CD4-positive, alpha-beta T cell treated with Interleukin-1 beta for 1 hour (primary cell): Measurements from ENCODE around the gene ANKRD11.
"Not testable (repeated sequence)": the region's sequence is repeated elsewhere in the genome, so short reads cannot be mapped to it uniquely, and the experiment has no call there.

Experiments used
- DNase-seq, 2 donors: peaks; one replicate each; pipeline ENCODE4 v3.0.0-alpha.2; 2020 to 2022

The ANKRD11 gene

DNA sequence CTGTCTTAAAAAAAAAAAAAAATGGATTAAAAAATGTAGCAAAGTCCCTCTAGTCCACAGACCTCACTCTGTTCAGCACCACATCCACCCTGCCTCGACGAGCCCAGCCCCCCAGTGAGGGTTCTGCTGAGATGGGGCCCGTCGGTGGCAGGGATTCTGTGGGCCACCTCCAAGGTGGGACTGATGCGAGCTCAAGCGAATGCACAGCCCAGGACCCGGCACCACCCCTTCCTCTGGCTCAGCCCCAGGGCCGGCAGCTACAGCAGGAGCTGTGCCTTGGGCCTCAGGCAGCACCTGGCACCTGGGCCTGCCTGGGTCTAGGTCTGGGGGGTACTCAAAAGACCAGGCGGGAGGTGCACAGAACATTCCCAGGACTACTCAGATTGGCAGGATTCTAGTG is 213.3 kb downstream of the ANKRD11 start:
- DNase-seq, result no peak

DNA sequence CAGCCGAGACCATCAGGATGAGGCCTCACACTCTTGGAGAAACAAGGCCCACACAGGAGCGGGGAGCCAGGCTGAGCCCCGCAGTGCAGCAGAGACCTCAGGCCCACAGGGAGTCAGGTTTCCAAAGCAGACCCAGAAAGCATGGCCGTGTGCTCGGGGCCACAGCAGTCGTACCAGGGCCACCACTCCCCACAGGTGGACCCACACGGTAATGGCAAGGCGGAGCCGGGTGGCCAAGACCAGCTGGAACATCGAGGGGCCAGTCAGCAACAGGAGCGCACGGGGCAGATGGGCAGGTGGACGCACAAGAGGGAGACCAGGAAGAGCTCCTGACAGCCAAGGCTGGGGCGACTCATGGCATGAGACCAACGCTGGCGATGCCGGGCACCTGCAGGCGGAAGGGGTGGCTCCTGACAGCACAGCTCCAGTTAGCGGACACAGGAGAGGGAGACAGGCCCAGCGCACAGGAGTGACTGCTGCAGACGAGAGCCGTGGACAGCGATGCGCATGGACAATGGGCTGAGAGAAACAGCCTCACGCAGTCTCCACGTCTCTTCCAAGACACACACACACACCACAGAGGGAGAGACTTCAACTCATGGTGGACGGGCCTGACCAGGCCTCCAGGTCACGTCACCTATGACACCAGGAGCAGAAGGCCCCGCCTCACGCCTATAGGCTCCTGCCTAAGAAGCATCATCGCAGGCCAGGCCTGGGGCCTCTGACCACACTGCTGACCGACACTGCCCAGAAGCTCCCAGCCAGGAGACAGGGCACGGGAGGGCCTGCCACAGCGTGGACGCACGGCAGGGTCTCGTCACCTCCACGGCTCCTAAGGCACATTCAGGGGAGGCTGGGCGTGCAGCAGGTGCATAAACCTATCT is 214.3 kb downstream of the ANKRD11 start:
- no peak for DNase-seq

DNA sequence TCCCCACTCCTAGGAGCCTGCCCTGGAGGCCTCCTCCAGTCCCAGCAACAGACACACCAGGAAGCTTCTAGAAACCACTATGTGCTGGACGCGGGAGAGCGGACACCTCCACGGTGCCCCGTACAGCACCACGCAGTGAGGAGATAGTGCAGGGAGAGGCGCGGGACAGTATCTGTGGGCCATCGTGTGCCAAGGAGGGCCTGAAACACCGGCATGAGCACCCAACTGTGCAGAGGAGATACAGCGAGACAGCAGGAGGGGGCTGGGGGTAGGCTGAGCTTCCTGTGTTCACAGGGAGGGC is 215.1 kb downstream of the ANKRD11 start:
- DNase-seq, result no peak

DNA sequence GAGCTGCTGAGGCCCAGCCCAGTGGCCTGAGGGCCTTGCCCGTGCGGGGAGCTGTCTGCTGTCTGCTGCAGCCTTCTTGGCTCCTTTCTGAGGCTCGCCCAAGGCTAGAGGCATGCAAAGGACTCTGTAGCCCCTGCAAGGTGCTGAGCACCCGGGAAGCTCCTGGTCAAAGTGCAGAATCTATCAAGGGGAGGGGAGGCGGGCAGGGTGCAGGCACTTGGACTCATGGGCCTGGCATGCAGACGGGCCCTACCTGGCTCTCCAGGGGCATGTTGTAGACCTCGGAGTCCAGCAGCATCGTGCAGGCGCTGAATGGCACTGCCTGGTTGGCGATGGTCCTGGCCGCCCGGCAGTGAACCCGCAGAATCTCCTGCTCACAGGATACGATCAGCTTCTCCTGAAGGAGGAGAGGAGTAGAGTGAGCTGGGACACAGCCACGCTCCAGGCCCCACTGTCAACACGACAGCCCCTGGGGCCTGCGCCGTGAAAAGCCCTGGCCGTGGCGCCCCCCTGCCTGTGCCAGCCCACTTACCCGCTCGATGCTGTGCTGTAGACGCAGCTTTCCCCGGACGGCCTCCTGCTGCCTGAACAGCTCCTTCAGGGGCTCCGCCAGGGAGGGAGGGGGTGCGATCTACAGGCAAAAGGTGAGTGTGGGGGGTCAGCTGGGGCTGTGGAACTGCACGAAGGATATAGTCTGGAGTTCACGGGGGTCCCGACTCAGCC is 215.6 kb downstream of the ANKRD11 start:
- DNase-seq, result no peak

DNA sequence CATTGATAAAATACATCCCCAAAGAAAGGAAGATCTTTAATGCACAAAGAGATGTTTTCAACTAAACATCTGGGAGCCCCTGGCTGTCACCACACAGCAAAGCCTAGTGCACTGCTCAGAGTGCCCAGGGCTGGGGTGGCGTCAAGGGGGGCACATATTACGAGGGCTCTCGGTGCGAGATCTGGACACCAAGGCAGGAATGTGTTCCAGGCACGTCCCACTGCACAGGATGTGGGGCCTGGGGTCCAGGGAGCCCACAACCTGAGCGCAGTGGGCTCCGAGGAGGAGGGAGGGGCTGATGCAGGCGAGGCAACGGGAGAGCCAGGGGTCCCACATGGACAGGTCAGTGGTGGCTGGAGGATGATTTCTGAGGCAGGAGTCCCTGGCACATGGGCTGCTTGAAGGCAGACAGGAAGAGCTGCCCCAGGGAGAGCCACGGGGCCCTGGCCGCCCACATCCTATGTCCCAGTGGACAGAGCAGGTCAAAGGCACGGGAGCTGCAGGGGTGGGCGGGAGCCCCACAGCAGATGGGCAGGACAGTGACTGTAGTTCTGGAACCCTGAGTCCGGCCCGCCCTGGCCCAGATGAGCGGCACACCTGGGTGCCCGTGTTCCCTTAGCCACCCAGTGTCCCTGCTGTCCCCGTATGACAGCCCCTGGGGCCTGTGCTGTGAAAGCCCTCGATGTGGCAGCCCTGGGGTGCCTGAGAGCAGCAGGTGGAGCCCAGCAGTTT is 216.5 kb downstream of the ANKRD11 start:
- no peak for DNase-seq

DNA sequence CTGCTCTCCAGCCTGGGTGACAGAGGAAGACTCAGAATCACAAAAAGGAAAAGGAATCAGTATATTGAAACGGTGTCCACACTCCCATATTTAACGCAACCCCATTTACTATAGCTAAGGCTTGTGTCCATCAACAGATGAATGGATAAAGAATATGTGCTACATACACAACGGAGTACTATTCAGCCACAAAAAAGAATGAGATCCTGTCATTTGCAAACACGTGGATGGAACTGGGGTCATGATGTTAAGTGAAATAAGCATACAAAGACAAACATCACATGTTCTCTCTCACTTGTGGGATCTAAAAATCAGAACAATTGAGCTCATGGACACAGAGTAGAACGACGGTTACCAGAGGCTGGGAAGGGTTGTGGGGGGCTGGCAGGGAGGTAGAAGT is 217.7 kb downstream of the ANKRD11 start:
- no peak for DNase-seq

DNA sequence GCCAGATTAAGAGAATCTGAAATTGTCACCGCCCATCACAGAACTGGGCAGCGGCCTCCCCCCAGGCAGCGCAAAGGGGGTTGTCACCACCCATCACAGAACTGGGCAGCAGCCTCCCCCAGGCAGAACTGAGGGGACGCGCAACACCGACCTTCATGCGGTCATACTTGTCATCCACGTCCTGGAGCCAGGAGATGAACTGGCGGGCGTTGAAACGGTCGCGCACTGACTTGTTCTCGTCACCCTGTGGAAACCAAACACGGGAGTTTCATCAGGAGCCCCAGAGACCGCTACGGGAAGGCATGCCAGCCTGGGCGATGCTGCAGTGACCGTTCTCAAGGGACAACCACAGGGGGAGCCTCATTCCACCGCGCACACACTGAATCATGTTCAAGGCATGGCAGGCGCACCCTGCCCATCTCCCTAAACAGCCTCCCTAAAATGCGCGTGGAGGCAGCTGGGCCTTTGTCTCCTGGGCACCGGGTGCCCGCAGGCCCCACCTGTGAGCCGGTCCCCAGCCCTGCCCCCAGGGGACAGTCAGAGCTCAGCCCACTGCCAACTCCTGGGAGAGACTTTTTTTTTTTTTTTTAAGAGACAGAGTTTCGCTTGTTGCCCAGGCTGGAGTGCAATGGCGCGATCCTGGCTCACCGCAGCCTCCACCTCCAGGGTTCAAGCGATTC is 219.6 kb downstream of the ANKRD11 start:
- DNase-seq, result no peak

DNA sequence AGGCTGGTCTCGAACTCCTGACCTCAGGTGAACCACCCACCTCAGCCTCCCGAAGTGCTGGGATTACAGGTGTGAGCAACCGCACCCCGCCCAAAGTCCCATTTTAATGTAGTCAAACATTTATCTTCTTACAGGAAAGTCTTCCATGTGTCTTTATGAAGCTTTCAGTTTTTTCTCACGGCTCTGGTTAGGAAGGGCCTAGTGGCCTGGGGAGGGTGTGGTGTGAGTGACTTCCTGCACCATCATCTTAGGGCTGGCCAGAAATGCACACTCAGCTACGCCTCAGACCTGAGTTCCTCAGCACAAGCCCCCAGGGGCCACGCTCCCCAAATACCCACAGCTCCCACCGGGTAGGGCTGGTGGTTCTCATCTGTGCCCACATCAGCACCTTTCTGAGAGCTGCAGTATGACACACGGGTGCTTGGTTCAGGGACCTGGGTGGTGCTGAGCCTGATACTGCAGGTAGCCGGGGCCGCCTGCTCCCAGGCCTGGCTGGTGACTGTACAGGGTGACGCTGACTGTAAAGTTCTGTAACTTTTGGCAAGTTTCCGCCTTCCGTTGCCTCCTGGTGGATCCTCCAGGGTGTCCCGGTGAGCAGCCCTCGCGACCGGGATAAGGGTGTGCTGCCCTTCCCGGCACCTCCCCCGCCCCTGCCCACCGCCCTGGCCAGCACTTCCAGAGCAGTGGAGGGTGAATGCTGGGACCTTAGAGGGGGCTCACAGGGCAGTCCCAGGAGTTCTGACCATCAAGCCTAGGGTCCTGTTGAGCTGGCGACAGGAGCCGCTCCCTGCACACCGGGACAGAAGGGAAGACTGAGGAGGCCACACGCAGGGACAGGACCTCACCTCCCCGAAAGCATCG is 220.3 kb downstream of the ANKRD11 start:
- DNase-seq, result no peak

DNA sequence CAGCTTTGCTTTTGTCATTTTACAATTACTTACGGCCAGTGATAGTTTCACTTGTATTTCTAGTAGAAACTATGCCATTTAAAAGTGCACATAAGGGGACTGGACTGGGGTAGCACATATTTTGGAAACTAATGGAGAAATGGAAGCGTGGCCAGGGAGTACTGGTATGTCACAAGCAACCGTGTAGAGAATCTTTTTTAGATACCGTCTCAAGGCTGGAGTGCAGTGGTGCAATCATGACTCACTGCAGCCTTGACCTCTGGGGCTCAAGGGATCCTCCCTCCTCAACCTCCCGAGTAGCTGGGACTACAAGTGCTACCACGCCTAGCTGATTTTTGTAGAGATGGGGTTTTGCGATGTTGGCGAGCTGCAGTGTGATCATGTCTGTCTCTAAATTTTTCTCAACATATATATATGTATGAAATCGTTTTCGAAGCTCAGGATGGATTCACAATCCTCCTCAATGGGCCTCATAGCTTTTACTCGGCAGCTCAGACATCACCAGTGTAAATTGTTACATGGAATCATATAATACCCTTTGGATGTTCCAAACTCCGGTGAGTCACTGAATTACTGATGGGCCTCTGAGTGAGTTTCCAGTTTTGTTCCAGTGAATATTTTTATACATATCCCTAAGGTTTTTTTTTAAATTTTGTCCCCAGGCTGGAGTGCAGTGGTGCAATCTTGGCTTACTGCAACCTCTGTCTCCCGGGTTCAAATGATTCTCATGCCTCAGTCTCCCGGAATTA is 221.2 kb downstream of the ANKRD11 start:
- DNase-seq, result no peak

DNA sequence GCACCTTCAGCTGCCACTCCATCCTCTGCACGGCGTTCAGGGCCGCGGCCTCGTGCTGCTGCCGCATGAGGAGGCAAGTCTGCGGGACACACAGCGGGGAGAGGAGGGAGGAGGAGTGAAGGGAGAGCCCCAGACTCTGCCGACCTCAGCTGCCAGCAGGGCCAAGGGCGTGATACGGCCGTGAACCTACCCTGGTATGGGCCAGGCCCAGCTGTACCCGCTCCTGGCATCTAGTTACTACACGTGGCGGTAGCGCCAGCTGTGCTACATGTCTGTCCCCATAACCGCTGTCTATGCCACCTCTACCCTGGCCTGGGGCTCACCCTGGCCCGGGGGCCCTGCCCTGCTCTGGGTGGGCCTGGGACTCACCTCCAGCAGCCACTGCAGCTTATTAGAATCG is 221.8 kb downstream of the ANKRD11 start:
- no peak for DNase-seq

DNA sequence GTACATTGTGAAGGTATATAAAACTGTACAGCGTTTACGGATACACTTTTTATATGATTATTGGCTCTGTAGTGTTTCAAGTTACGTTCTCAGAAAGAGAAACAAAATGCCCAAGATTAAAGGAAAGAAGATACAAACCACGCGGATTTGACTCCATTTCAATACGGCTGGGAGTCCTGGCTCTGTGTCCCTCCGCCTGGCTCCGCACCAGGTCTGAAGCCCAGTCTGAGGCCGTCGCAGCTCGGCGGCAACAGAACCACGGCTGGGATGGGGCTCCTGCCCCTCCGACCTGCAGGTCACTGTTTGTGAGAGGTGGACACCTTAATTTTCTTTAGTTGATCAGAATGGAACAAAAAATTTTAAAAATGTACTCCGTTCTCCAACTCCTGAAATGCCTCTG is 222.6 kb downstream of the ANKRD11 start:
- not testable (repeated sequence) for DNase-seq

DNA sequence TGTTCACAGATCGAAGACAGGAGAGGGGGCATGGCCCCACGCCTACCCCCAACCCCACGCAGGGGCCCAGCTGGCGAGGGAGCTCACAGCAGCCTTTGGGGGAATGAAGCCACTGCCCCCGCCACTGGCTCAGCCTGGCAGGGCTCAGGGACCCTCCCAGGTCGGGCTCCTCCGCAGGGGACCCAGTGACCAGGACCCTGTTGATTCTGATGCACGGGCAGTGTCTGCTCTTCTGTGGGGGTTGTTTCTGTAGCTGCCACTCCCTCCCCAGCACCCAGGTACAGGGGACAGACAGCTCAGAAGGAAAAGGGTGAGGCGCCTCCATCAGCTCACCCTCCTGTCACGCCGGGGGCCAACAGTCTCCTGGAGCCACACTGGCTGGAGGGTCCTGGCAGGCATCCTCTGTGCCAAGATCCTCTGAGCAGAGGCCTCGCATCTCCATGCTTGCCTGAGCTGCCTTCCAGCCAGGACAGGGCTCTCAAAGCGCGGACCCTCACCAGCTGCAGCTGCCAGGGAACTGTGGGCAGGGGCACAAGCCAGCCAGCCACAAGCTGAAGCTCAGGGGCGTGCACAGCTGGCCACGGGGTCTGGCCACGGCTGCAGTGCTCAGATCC is 223.7 kb downstream of the ANKRD11 start:
- no peak for DNase-seq

DNA sequence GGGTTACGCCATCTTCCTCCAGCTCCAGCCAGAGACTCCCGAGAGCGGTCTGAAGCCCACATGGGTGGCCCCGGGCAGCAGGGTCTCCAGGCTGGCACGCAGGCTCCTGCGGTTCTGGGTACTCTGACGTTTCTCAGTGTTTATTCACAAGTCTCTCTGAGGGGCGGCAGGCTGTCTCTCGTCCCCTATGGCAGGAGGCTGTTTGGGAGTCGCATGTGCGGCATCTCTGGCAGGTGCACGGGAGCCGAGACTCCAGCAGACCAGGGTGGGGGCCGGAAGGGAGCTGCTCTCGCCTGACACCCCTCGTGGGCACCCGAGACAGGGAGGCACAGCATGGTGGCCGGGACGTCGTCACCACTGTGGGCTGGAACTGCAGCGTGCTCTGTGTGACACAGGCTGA is 224.7 kb downstream of the ANKRD11 start:
- DNase-seq, result no peak

DNA sequence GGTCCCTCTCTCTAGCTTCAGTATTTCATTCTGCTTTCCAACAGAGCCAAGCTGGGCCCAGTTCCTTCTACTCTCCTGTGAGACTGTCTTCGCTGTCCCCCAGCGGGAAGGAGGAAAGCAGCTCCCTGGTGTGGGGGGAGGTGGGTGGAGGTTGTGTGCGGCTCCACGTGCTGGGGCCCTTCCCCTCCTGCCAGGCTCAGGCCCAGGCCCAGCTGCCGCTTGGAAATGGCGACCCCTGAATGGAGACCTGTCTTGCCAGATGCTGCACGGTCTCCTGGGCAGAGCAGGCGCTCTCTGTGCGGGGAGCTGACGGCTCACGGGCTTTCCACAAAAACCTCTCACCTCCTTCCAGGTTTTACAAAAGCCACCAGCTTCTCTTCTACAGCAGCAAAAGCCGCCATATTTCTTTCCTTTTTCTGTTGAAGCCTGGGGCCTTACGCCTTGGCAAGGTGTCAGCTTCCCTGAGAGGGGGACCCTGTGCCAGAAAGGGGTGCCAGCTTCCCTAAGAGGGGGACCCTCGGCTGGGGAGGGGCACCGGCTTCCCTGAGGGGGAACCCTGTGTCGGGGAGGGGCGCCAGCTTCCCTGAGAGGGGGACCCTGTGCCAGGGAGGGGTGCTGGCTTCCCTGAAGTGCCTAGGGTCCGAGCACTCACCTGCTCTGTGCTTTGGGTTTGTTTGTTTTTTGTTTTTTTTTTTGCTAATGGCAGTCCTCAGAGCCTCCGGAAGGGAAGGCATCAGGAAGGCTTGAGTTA is 225.4 kb downstream of the ANKRD11 start:
- no peak for DNase-seq

DNA sequence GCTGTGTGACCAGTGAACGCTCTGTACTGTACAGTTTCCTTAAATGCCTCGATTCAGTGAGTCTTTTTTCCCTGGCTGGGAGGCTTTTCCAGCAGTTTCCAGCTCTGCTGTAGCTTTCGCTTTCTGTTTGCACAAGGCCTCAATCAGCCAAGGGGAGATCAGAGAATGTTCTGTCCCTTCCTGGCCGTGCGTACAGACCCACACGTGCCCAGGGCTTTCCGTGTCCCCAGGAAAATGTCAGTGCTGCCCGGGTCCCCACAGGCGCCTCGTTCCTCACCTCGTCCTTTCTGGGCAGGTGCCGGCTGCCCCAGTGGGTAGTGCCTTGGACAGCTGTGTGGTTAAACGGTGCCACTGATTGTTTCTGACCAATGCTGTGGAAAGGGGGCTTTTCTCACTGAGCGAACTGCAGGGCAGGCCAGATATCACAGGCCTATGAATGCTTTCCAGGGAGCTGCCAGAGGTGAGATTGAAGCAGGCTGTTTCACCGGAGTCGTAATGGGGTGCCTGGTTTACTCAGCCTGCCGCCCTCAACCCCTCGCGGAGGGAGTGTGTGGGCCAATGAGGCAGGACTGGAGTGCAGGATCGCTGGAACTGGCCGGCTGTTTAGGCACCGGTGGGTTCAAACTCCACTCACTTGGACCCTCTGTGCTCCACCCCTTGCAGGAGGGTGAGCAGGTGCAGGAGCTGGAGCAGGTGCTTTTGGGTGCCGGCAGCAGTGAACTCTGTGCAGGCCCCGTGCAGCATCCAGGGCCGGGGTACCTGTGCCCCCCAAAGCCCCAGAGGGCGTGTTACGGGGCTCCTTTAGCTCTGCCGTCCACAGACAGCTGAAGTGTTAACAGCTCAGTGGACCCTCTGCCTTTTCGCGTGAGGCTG is 228.4 kb downstream of the ANKRD11 start:
- no peak for DNase-seq

DNA sequence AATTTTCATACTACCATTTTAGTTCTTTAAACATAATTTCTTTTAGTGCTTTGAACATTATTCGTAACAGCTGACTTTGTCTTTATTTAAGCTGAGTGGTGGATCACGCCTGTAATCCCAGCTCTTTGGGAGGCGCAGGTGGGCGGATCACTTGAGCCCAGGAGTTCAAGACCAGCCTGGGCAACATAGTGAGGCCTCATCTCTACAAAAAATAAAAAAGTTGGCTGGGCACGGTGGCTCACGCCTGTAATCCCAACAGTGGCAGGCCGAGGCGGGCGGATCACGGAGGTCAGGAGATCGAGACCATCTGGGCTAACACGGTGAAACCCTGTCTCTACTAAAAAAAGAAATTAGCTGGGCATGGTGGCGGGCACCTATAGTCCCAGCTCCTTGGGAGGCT is 230.5 kb downstream of the ANKRD11 start:
- DNase-seq, result not testable (repeated sequence)

DNA sequence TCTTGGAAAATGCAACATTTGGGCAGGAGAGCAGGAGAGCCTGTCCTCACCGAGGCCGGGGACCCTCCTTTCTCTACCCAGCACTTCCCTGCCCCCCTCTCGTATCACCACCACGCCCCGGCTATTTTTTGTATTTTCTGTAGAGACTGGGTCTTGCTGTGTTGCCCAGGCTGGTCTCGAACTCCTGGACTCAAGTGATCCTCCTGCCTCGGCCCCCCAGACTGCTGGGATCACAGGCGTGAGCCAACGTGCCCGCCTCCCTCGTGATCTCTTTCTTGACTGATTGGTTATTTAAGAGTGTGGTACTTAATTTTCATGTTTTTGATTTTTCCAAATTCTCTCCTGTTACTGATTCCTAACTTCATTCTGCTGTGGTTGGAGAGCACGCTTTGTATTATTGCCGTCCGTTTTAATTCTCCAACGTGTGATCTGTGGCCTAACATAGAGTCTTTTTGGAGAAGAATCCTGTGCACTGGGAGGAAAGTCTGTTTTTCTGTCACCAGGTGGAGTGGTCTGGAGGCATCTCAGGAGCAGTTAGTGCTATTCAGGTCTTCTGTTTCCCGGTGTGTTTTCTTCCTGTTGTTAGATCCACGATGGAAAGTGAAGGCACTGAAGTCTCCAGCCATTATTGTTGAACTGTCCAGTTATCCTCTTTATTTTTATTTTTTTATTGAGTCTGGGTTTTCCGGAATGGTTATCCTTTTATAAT is 232.4 kb downstream of the ANKRD11 start:
- no peak for DNase-seq

DNA sequence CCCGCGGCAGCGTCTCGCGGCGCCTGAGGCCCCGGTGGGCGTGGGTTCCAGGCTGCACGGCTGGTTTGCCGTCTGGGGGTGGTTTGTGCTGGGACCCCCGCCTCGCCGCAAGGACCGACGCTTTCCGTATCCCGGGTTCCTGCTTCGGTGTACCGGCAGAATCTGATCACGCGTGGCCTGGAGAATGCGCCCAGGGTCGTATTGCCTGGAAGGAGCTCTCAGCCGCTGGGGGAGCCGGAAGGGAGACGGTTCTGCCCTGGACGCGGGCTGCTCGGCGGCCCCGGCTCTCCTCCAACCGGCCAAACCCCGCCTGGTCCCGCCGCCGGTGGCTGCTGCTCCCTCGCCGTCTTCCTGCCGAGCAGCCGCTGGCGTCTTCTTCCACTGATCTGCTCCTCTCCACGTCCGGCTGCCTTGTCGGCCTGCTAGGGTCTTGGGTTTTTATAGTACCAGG is 233.1 kb downstream of the ANKRD11 start:
- peak in 1 of 2 donors; percentile 4 for DNase-seq
